ENCODE measurements around the gene CRACDL. TPM values are rescaled to one million over a fixed set of nuclear protein-coding genes. Genes with fewer than 3 reads are reported as not detected.

Gene CRACDL
- total and polyA plus RNA-seq, 2 donors (not counting 3 experiments of a cell fraction or from before 2014, with no cell fraction given), result 0.92 to 6.3 TPM

- Histone ChIP-seq H4K20me1 (replicated peaks; ENCODE audit: control insufficient read depth, extremely low read depth, insufficient read depth, low read length) (no peaks in the 10 kb centered on the region), H3K9me3 (replicated peaks; ENCODE audit: control insufficient read depth, insufficient read depth, low read length) (no peaks in the 10 kb centered on the region), H3K9ac (replicated peaks; ENCODE audit: extremely low read depth, insufficient read depth, low read length) (no peak overlapping the region), H3K4me2 (ENCODE audit: insufficient read depth, low read length) (no peak overlapping the region), H3K36me3 (ENCODE audit: control insufficient read depth in 2 of 2, extremely low read depth in 1 of 2, insufficient read depth in 2 of 2, low read length in 2 of 2) (no peaks in the 10 kb centered on the region), H3K79me2 (ENCODE audit: control insufficient read depth, insufficient read depth, low read length) (no peaks in the 10 kb centered on the region), H3K27ac (ENCODE audit: insufficient read depth, low read depth, low read length) (no peak overlapping the region), H3K9me1 (replicated peaks; ENCODE audit: control insufficient read depth, extremely low read depth, insufficient read depth, low read length) (no peaks in the 10 kb centered on the region), H3K4me1 (ENCODE audit: control insufficient read depth, extremely low read depth, insufficient read depth, low read length) (peaks cover 32% of the 10 kb centered on the region), H3K27me3 (ENCODE audit: control insufficient read depth in 2 of 2, insufficient read depth in 2 of 2, low read length in 2 of 2) (no peaks in the 10 kb centered on the region), H3K4me3 (replicated peaks in 1 of 3; ENCODE audit: insufficient read depth in 1 of 3, low read depth in 1 of 3, low read length in 3 of 3) (no peak overlapping the region), H2AFZ (ENCODE audit: low read depth, low read length) (no peak overlapping the region)
- POLR2A ChIA-PET, result no interaction called here
- FAIRE-seq, result peak; percentile 46
- DNase-seq (ENCODE audit: low read depth, low spot score), result no peak
- dilution Hi-C loops (cut with MboI; ENCODE audit: extremely low pct_ligation_motif_present, low sequenced_read_pairs) (no loop called here), intact Hi-C loops (cut with micrococcal nuclease) (loop anchor here (5.0 kb wide), 1 partner anchor 430 kb away; the partner anchor contains the start of genes EIF5B and TXNDC9)
- CTCF ChIA-PET, result no interaction called here
- BruUV-seq (replicated peaks), result no TSS peak
- TF ChIP-seq MAX (IDR thresholded peaks at IDR 0.05; ENCODE audit: insufficient read depth, insufficient read length), result no peak
- TF ChIP-seq EZH2 (IDR thresholded peaks at IDR 0.05; ENCODE audit: borderline replicate concordance, low read depth, low read length, severe bottlenecking), result no peak
- no peak for TF ChIP-seq MYC (IDR thresholded peaks at IDR 0.05; ENCODE audit: low read depth, low read length)
These were observed 28.6 kb downstream of the CRACDL start for GRCh38 chr2:98907385-98907784.

DNA sequence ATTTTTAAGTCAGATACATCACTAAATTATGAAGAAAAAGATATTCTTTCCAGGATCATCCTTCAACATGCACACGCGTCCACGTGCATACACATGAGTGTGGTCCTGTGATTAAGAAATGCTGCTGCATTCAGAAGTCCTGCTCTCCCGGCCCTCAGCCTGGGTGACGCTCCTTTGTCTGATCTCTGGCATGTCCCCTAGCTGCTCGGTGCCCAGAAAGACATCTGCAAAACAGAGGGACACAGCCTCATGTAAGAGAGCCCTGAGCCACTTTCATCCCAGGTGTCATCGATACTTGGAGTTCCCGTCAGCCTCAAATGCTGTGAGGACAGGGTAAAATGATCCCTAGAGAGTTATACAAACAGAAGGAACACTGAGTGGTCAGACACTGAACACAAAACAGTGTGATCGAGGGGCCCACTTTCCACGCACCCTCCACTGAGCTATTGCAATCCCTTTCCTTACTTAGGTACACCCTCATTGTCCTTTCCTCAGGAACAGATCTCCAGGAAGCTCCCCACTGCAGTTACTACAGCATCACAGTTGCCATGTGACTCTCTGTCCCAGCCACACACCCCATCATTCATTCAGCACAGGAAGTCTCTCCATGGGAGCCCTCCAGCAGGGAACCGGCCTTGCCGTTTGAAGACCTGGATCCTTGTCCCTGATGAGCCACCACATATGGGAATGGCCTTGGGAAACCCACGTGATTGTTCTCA, 32.1 kb downstream of the CRACDL start:
- Histone ChIP-seq H3K4me1 (ENCODE audit: control insufficient read depth, extremely low read depth, insufficient read depth, low read length) (peaks cover 9% of the 10 kb centered on the region), H4K20me1 (replicated peaks; ENCODE audit: control insufficient read depth, extremely low read depth, insufficient read depth, low read length) (no peaks in the 10 kb centered on the region), H3K4me2 (ENCODE audit: insufficient read depth, low read length) (no peak overlapping the region), H3K9me3 (replicated peaks; ENCODE audit: control insufficient read depth, insufficient read depth, low read length) (no peaks in the 10 kb centered on the region), H3K9me1 (replicated peaks; ENCODE audit: control insufficient read depth, extremely low read depth, insufficient read depth, low read length) (no peaks in the 10 kb centered on the region), H3K9ac (replicated peaks; ENCODE audit: extremely low read depth, insufficient read depth, low read length) (no peak overlapping the region), H3K36me3 (ENCODE audit: control insufficient read depth in 2 of 2, extremely low read depth in 1 of 2, insufficient read depth in 2 of 2, low read length in 2 of 2) (no peaks in the 10 kb centered on the region), H3K79me2 (ENCODE audit: control insufficient read depth, insufficient read depth, low read length) (no peaks in the 10 kb centered on the region), H3K4me3 (replicated peaks in 1 of 3; ENCODE audit: insufficient read depth in 1 of 3, low read depth in 1 of 3, low read length in 3 of 3) (no peak overlapping the region), H3K27ac (ENCODE audit: insufficient read depth, low read depth, low read length) (no peak overlapping the region), H3K27me3 (ENCODE audit: control insufficient read depth in 2 of 2, insufficient read depth in 2 of 2, low read length in 2 of 2) (no peaks in the 10 kb centered on the region), H2AFZ (ENCODE audit: low read depth, low read length) (no peak overlapping the region)
- DNase-seq (ENCODE audit: low read depth, low spot score) (no peak), FAIRE-seq (no peak)
- BruUV-seq (replicated peaks), result no TSS peak
- ChIA-PET CTCF (no interaction called here), POLR2A (no interaction called here)
- dilution Hi-C loops (cut with MboI; ENCODE audit: extremely low pct_ligation_motif_present, low sequenced_read_pairs) (no loop called here), intact Hi-C loops (cut with micrococcal nuclease) (no loop called here)
- TF ChIP-seq POLR2AphosphoS5 (IDR thresholded peaks at IDR 0.05; ENCODE audit: insufficient read depth, low read depth, low read length), result no peak
- no peak for TF ChIP-seq JUN (IDR thresholded peaks at IDR 0.05; ENCODE audit: borderline replicate concordance, insufficient read depth, insufficient read length, low read depth)
- TF ChIP-seq EZH2 (IDR thresholded peaks at IDR 0.05; ENCODE audit: borderline replicate concordance, low read depth, low read length, severe bottlenecking), result no peak
- no peak for TF ChIP-seq MAX (IDR thresholded peaks at IDR 0.05; ENCODE audit: insufficient read depth, insufficient read length)
- no peak for TF ChIP-seq POLR2A (IDR thresholded peaks at IDR 0.05; ENCODE audit: low read depth, low read length)
- TF ChIP-seq GATA2 (IDR thresholded peaks at IDR 0.05; ENCODE audit: insufficient read depth, insufficient read length, low read depth, low read length), result no peak
- no peak for TF ChIP-seq FOS (IDR thresholded peaks at IDR 0.05; ENCODE audit: borderline replicate concordance, insufficient read depth, low read length)
